GM23338 (cell line): ENCODE data around the gene HDDC3. TPM values are rescaled to one million over a fixed set of nuclear protein-coding genes. Genes with fewer than 3 reads are reported as not detected.

Experiments
- ATAC-seq: fragments of 200-7000 bp; cut with Tn5 transposase; 3 replicates; pipeline ENCODE4 v1.9.1; 2020
- DNase-seq: peaks from one replicate; pipeline ENCODE4 v3.0.0-alpha.2; 2015; ENCODE audit warnings: low spot score
- H2AFZ ChIP-seq: fragments of 200-600 bp; sonication (generic); 2 replicates; pipeline ENCODE4 v1.8.0; 2016; ENCODE audit warnings: antibody characterized with exemption, mild to moderate bottlenecking, moderate library complexity
- H3F3A ChIP-seq: fragments of 200-600 bp; sonication (generic); replicated peaks from 2 replicates; pipeline ENCODE4 v1.8.0; 2017; ENCODE audit warnings: antibody characterized with exemption, mixed run types, low read depth
- H3K27ac ChIP-seq: fragments of 200-600 bp; sonication (generic); 2 replicates; pipeline ENCODE4 v1.6.1; 2016; ENCODE audit warnings: low read depth
- H3K27me3 ChIP-seq: fragments of 200-600 bp; sonication (generic); 2 replicates; pipeline ENCODE4 v1.8.0; 2016; ENCODE audit warnings: mild to moderate bottlenecking, mixed run types, moderate library complexity; ENCODE audit not compliant: insufficient read depth
- H3K36me3 ChIP-seq: fragments of 200-600 bp; sonication (generic); 2 replicates; pipeline ENCODE4 v1.8.0; 2016; ENCODE audit warnings: mild to moderate bottlenecking; ENCODE audit not compliant: insufficient read depth
- H3K4me1 ChIP-seq: fragments of 200-600 bp; sonication (generic); 2 replicates; pipeline ENCODE4 v1.8.0; 2016; ENCODE audit warnings: mild to moderate bottlenecking, moderate library complexity; ENCODE audit not compliant: insufficient read depth
- H3K4me2 ChIP-seq: fragments of 200-600 bp; sonication (generic); 2 replicates; pipeline ENCODE4 v1.7.1; 2017; ENCODE audit warnings: mixed run types
- H3K4me3 ChIP-seq: fragments of 200-600 bp; sonication (generic); 2 replicates; pipeline ENCODE4 v1.6.1; 2016; ENCODE audit warnings: mixed run types
- H3K79me2 ChIP-seq: fragments of 200-600 bp; sonication (generic); replicated peaks from 2 replicates; pipeline ENCODE4 v1.8.0; 2017; ENCODE audit warnings: mild to moderate bottlenecking; ENCODE audit not compliant: insufficient read depth
- H3K9me2 ChIP-seq: fragments of 200-600 bp; sonication (generic); 2 replicates; pipeline ENCODE4 v1.8.0; 2017; ENCODE audit not compliant: insufficient read depth
- H4K20me1 ChIP-seq: fragments of 200-600 bp; sonication (generic); replicated peaks from 2 replicates; pipeline ENCODE4 v1.8.0; 2017; ENCODE audit warnings: mild to moderate bottlenecking; ENCODE audit not compliant: insufficient read depth
- H3K27ac Mint-ChIP-seq: 2 replicates; pipeline ENCODE4 v1.8.0; 2020; ENCODE audit warnings: inconsistent platforms, mild to moderate bottlenecking, moderate library complexity, mixed read lengths
- H3K27me3 Mint-ChIP-seq: 3 replicates; pipeline ENCODE4 v1.8.0; 2022; ENCODE audit warnings: low read depth, mild to moderate bottlenecking, moderate library complexity, mixed read lengths, inconsistent platforms; ENCODE audit not compliant: insufficient read depth, poor library complexity
- H3K36me3 Mint-ChIP-seq: 3 replicates; pipeline ENCODE4 v1.8.0; 2021; ENCODE audit warnings: low read depth, mild to moderate bottlenecking, inconsistent platforms, moderate library complexity, mixed read lengths
- H3K4me1 Mint-ChIP-seq: 3 replicates; pipeline ENCODE4 v1.8.0; 2020; ENCODE audit warnings: mild to moderate bottlenecking, inconsistent platforms, mixed read lengths
- H3K4me3 Mint-ChIP-seq: 3 replicates; pipeline ENCODE4 v1.8.0; 2021; ENCODE audit warnings: moderate library complexity, mild to moderate bottlenecking, inconsistent platforms, mixed read lengths
- H3K9me3 Mint-ChIP-seq: 3 replicates; pipeline ENCODE4 v1.8.0; 2020; ENCODE audit warnings: moderate library complexity, mild to moderate bottlenecking, inconsistent platforms, mixed read lengths
- CREB1 ChIP-seq: fragments of 250-450 bp; sonication (Bioruptor Pico); IDR thresholded peaks from 2 replicates; pipeline ENCODE4 v1.5.0; 2020; ENCODE audit warnings: low read depth, mild to moderate bottlenecking, moderate library complexity
- CTCF ChIP-seq, 2 experiments: fragments of 200-600 bp in 1 of 2; sonication (generic) in 1 of 2; conservative IDR thresholded peaks; 2 replicates each; pipeline versions ENCODE4 v1.5.1 to v1.6.1; 2016 to 2017; ENCODE audit warnings: antibody characterized with exemption in 2 of 2, low read depth in 2 of 2, mild to moderate bottlenecking in 2 of 2, moderate library complexity in 1 of 2
- ETS1 ChIP-seq: IDR thresholded peaks from 2 replicates; pipeline ENCODE4 v1.6.1; 2016; ENCODE audit warnings: antibody characterized with exemption
- EZH2 ChIP-seq: fragments of 200-600 bp; sonication (generic); IDR thresholded peaks from one replicate; pipeline ENCODE4 v1.8.0; 2017; ENCODE audit warnings: antibody characterized with exemption, mild to moderate bottlenecking, low read depth; ENCODE audit not compliant: unreplicated experiment
- EZH2phosphoT487 ChIP-seq: fragments of 200-600 bp; sonication (generic); IDR thresholded peaks from one replicate; pipeline ENCODE4 v1.8.1; 2018; ENCODE audit warnings: antibody characterized with exemption; ENCODE audit not compliant: unreplicated experiment
- JUNB ChIP-seq: IDR thresholded peaks from one replicate; pipeline ENCODE4 v1.6.1; 2016; ENCODE audit warnings: antibody characterized with exemption; ENCODE audit not compliant: unreplicated experiment
- NANOG ChIP-seq: IDR thresholded peaks from 2 replicates; pipeline ENCODE4 v1.6.1; 2016; ENCODE audit warnings: antibody characterized with exemption, borderline replicate concordance
- POLR2AphosphoS5 ChIP-seq: IDR thresholded peaks from 2 replicates; pipeline ENCODE4 v1.6.1; 2016; ENCODE audit warnings: antibody characterized with exemption, low read depth
- REST ChIP-seq: IDR thresholded peaks from one replicate; pipeline ENCODE4 v1.6.1; 2018; ENCODE audit warnings: antibody characterized with exemption; ENCODE audit not compliant: unreplicated experiment
- STAT1 ChIP-seq: IDR thresholded peaks from one replicate; pipeline ENCODE4 v1.6.1; 2016; ENCODE audit warnings: antibody characterized with exemption; ENCODE audit not compliant: unreplicated experiment
- ZNF114 ChIP-seq: fragments of 250-450 bp; sonication (Bioruptor Pico); IDR thresholded peaks from 2 replicates; pipeline ENCODE4 v1.5.0; 2020; ENCODE audit warnings: mild to moderate bottlenecking, moderate library complexity
- ZNF331 ChIP-seq: fragments of 250-450 bp; sonication (Bioruptor Pico); IDR thresholded peaks from 2 replicates; pipeline ENCODE4 v1.5.0; 2020; ENCODE audit warnings: low read depth, mild to moderate bottlenecking, moderate library complexity
- ZNF462 ChIP-seq: fragments of 250-450 bp; sonication (Bioruptor Pico); IDR thresholded peaks from 2 replicates; pipeline ENCODE4 v1.5.0; 2020; ENCODE audit warnings: mild to moderate bottlenecking, moderate library complexity
- polyA plus RNA-seq: library from polyadenylated mRNA; unstranded; fragments of >200 nt; fragmentation: Nextera tagmentation; extraction: Ambion mirVana; gene quantifications from 2 replicates; pipeline ENCODE4 v1.2.1, GENCODE V29; 2016
- total RNA-seq: library from RNA; depleted of rRNA; stranded (reverse); fragments of >200 nt; shearing (Covaris generic); gene quantifications from 2 replicates; pipeline ENCODE4 v1.2.3, GENCODE V29; 2014

Gene HDDC3
- total and polyA plus RNA-seq, 2 experiments from 2014 or later, result 17.4 to 19.0 TPM

GRCh38 chr15:90952901-90953677 is 20.7 kb upstream of the HDDC3 start:
- peaks cover 48% of the 10 kb centered on the region for H3K36me3 Mint-ChIP-seq
- H3K79me2 ChIP-seq, result no peaks in the 10 kb centered on the region
- peaks cover 15% of the 10 kb centered on the region for H3K27me3 Mint-ChIP-seq
- H3F3A ChIP-seq, result peaks cover 17% of the 10 kb centered on the region; the same call in 1 of the 2 replicates
- DNase-seq (no peak), ATAC-seq (no peak)
- no peak overlapping the region for H3K4me3 ChIP-seq
- H3K4me2 ChIP-seq, result no peak overlapping the region
- H3K36me3 ChIP-seq, result peaks cover 7% of the 10 kb centered on the region; the same call in 1 of the 2 replicates
- H3K4me3 Mint-ChIP-seq, result no peak overlapping the region; the same call in 2 of the 3 replicates
- H3K4me1 Mint-ChIP-seq, result peaks cover 10% of the 10 kb centered on the region
- no peak overlapping the region for H3K27ac ChIP-seq
- H4K20me1 ChIP-seq, result no peaks in the 10 kb centered on the region
- no peaks in the 10 kb centered on the region for H3K27me3 ChIP-seq
- no peak overlapping the region for H2AFZ ChIP-seq
- H3K9me3 Mint-ChIP-seq, result no peaks in the 10 kb centered on the region; the same call in 2 of the 3 replicates
- TF ChIP-seq ZNF331 (CRISPR knock-in tag) (no peak), NANOG (no peak), JUNB (no peak), ZNF114 (no peak), POLR2AphosphoS5 (no peak), EZH2phosphoT487 (no peak), STAT1 (no peak), EZH2 (no peak), ETS1 (no peak), ZNF462 (CRISPR knock-in tag) (no peak), CREB1 (CRISPR knock-in tag) (no peak), CTCF (conservative IDR thresholded peaks at IDR 0.05; ENCODE audit: low read depth in 2 of 2) (no peak), REST (no peak)
- no peak overlapping the region for H3K27ac Mint-ChIP-seq
- H3K9me2 ChIP-seq, result no peaks in the 10 kb centered on the region
- H3K4me1 ChIP-seq, result peaks cover 13% of the 10 kb centered on the region
